ENCODE measurements around the gene NRN1L.
A peak's percentile ranks its signal among the peaks of the same experiment; 100 is the strongest.
"Not testable (repeated sequence)": the region's sequence is repeated elsewhere in the genome, so short reads cannot be mapped to it uniquely, and the experiment has no call there.

The NRN1L gene

DNA sequence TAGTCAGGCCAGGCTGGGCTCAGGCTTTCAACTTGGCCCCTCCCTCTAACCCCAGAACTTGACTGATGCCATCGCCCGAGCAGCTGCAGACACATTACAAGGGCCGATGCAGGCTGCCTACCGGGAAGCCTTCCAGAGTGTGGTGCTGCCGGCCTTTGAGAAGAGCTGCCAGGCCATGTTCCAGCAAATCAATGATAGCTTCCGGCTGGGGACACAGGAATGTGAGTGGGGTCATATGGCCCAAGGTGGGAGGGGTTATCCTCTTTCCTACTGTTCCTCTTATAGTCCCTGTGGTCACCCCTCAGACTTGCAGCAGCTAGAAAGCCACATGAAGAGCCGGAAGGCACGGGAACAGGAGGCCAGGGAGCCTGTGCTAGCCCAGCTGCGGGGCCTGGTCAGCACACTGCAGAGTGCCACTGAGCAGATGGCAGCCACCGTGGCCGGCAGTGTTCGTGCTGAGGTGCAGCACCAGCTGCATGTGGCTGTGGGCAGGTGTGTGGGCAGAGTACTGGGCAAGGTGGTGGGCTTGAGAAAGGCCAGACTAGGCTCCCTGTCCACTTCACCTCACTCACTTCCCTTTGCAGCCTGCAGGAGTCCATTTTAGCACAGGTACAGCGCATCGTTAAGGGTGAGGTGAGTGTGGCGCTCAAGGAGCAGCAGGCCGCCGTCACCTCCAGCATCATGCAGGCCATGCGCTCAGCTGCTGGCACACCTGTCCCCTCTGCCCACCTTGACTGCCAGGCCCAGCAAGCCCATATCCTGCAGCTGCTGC, 2.1 kb upstream of the NRN1L start:
- DNase-seq (ENCODE audit: low read depth in 1 of 2, low spot score in 1 of 2), result no peak

DNA sequence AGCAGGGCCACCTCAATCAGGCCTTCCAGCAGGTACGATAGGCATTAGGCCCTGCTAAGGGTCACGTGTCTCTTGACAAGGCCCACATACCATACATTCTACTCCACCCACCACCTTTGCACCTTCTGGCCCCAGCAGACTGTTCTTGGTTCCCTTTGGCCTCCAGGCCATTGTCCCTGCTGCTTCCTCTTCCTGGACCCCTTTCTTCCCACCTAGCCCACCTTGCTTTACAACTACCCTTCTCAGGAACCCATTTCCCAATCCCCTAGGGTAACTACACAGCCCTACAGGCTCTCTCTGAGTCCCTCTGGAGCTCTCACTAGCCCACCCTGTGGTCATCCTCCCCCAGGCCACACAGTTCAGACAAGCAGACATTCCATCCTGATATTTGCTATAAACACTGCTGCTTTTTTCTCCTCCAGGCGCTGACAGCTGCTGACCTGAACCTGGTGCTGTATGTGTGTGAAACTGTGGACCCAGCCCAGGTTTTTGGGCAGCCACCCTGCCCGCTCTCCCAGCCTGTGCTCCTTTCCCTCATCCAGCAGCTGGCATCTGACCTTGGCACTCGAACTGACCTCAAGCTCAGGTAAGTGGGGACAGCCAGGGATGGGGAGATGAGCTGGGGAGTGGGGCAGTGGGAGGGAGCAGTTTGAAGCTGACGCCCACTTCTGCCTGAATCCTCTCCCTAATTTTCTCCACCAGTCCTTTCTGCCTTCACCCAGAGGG, 1.4 kb upstream of the NRN1L start:
- no peak for DNase-seq (ENCODE audit: low read depth in 1 of 2, low spot score in 1 of 2)

DNA sequence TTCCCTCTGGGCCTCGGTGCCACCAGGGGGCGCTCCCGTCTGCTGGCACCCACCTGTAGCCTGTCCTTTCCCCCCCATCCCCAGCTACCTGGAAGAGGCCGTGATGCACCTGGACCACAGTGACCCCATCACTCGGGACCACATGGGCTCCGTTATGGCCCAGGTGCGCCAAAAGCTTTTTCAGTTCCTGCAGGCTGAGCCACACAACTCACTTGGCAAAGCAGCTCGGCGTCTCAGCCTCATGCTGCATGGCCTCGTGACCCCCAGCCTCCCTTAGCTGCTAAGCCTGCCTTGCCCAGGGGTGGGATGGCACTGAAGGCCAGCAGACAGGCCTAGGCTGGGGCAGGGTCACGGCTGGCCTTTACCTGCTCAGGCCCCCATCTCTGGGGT, 818 bp upstream of the NRN1L start:
- DNase-seq (ENCODE audit: low read depth in 1 of 2, low spot score in 1 of 2), result peak; percentile 53 to 72

DNA sequence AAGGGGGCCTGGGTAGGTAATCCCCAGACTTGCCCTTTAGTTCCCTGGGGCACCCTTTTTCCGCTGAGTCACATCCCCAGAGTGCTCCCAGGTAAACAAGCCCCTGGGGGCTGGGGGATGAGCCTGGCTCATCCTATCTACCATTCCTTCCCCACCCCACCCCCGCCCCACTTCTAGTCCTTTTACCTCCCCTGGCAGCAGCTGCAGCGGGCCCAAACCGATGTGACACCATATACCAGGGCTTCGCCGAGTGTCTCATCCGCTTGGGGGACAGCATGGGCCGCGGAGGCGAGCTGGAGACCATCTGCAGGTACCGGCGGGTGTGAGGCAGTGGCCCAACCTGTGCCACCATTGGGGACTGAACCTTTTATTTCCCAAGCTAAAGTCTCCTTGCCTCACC, 860 bp downstream of the NRN1L start:
- DNase-seq (ENCODE audit: low read depth in 1 of 2, low spot score in 1 of 2), result no peak

DNA sequence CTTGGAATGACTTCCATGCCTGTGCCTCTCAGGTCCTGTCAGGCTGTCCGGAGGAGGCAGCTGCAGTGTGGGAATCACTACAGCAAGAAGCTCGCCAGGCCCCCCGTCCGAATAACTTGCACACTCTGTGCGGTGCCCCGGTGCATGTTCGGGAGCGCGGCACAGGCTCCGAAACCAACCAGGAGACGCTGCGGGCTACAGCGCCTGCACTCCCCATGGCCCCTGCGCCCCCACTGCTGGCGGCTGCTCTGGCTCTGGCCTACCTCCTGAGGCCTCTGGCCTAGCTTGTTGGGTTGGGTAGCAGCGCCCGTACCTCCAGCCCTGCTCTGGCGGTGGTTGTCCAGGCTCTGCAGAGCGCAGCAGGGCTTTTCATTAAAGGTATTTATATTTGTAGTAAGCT, 1.3 kb downstream of the NRN1L start:
- no peak for DNase-seq (ENCODE audit: low read depth in 1 of 2, low spot score in 1 of 2)

DNA sequence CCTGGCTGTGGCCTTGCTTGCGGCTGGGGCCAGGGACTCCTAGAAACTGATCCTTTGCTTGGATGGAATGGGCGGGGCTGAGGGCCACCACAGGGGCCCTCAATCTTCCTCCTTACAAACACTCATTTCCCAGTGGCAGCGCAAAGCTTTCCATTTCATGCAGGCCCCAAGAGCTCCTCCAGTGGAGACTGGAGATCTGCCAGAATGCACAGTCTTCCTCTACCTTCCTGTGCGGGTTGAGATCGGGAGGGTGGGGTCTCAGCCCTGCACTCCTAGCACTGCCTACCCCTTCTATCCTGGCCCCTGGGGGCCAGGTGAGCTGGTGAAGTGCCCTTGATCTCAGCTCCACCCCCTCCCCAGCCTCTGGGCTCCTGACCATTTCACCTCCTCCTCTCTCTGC, 1.7 kb downstream of the NRN1L start:
- no peak for DNase-seq (ENCODE audit: low read depth in 1 of 2, low spot score in 1 of 2)

DNA sequence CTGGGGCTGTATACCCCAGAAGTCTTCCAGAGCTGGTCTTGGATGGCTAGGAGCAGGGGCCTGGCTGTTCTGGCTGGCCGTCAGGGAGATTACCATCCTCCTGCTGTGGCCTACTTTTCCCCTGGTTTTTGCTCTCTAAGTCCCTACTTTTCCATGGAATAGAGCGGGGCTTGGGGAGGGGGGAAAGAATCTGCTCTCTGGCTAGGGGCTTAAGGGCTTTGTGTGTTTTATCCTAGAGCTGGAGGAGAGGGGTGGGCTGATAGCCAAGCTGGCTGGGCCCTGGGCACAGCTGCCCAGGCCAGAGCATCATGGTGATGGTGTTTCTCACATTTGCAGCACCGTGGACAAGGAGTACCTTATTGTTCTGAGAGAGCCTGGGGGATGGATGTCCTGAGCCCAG, 3.6 kb downstream of the NRN1L start:
- no peak for DNase-seq (ENCODE audit: low read depth in 1 of 2, low spot score in 1 of 2)

DNA sequence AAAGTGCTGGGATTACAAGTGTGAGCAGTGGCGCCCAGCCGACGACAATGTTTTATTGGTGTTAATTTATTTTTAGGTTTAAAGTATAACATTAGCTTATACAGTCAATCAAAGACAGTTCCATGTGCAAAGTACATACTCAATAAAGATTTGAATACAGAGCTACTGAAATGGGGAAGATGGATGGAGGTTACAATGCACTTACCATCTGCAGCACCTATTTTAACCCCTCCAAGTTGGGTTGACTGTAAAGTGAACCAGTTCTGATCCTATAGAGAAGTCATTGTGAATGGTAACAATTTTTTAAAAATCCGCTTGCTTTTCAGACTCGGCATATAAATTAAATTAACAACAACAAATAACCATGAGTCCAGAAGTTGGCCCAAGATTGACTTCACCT, 7.7 kb downstream of the NRN1L start:
- no peak for DNase-seq (ENCODE audit: low read depth in 1 of 2, low spot score in 1 of 2)

DNA sequence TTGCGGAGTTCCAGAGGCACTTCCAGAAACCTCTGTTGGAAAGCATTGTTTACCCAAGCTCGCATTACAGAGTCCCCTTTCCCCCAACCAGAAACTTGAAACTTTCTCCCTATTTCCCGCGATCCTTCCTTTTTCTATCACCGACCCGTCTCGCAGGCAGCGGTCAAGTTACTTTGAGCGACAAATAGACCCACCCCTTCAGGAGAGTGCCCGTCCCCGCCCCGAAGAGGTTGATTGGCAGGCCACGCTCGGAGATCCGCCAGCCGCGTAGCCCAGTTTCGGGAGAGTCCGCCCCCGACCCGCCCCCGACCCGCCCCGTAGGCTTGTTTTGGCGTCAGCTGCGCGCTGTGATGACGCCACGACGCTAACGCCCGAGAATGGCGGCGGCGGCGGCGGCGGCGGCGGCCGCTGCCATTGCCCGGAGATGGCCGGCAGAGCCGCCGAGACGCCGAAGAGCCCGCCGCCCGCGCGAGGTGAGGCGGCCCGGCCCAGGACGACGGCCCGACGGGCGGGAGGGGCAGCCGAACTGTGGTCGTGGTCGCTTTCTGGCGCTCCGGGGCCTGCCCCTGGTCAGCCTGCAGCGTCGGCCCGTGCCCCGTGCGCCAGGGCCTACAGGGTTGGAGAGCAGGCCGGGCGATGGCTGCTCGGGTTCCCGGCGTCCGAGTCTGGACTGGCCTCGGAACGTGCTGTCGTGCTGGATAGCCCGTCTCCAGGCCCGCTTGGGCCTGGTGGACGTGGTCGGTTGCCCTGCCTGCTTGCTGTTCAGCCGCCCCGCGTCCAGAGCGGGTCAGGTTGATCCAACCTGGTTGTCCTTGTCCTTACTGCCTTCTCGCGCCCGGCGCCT, 8.4 kb downstream of the NRN1L start, which contains the start of gene PSKH1:
TSS of gene PSKH1 (plus strand) at position 356 of the 844 bp plus-strand sequence. CDS start 15,496 bp downstream, outside the sequence.
- peak; percentile 82 to 90 for DNase-seq (ENCODE audit: low read depth in 1 of 2, low spot score in 1 of 2)

DNA sequence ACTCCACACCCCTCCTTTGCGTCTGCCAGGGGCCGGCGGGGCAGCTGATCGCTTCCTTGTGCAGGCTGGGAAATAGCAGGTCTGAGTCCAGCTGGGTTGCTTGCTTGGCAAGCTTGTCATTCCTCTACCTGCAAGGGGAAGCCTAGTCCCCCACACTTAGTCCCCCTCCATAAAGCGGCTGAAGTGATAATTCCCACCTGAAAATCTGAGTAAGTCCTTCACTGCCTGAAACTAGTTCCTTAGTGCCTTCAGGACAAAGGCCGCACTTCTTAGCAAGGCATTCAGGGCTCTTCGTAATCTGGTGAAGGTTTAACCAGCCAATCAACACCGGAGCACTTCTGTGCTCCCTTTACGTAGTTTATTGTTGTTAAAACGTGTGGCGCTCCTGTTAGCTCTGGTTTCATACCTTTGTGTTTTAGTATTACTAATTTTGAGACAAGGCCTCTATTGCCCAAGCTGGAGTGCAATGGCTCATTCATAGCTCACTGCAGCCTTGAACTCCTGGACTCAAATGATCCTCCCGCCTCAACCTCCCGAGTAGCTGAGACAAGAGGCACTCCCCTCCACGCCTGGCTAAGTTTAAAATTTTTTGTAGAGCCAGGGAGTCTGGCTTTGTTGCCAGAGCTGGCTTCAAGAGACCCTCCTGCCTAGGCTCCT, 9.2 kb downstream of the NRN1L start:
- no peak for DNase-seq (ENCODE audit: low read depth in 1 of 2, low spot score in 1 of 2)

DNA sequence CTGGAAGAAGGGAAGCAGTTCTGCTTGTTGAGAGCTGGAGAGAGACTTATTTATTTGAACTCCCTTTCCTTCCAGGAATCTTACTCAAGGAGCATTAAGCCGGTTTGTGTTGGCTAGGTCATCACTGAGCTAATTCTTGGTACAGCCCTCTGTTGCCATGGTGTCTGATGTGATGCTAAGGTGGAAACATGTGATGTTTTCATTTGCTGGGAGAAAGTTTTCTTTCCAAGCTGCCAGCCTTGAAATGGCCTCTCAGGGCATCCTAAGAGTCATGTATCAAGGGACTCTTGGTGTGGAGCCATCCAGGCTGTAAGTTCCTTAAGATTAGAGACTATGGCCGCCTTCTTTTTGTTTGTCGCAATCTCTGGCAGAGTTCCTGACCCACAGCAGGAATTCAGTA, 12.5 kb downstream of the NRN1L start:
- no peak for DNase-seq (ENCODE audit: low read depth in 1 of 2, low spot score in 1 of 2)

DNA sequence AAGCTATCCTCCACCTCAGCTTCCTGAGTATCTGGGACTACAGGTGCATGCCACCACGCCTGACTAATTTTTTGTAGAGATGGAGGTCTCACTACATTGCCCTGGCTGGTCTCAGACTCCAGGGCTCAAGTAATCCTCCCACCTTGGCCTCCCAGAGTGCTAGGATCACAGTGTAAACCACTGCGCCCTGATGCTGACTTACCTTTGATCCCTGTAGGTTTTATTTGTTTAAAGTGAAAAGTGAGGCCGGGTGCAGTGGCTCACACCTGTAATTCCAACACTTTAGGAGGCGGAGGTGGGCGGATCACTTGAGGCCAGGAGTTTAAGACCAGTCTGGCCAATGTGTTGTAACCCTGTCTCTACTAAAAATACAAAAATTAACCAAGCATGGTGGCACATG, 17.0 kb downstream of the NRN1L start:
- no peak for DNase-seq (ENCODE audit: low read depth in 1 of 2, low spot score in 1 of 2)

DNA sequence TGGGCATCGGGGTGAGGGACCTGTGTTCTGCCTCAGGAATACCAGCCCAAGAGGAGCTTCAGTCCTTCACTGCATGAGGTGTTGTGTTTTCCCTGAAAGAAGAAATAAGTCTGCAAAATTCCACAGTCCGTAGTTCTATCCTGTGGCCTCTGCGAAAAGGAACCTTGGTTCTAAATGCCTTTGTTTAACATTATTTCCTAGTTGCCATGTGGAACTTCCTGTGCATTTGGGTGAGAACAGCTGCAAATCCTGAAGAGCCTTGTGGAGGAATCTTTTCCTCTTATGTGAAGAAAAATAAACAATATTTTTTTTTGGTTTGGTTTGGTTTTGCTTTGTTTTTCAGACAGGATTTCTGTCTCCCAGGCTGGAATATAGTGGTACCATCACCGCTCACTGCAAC, 18.1 kb downstream of the NRN1L start:
- DNase-seq (ENCODE audit: low read depth in 1 of 2, low spot score in 1 of 2), result no peak

DNA sequence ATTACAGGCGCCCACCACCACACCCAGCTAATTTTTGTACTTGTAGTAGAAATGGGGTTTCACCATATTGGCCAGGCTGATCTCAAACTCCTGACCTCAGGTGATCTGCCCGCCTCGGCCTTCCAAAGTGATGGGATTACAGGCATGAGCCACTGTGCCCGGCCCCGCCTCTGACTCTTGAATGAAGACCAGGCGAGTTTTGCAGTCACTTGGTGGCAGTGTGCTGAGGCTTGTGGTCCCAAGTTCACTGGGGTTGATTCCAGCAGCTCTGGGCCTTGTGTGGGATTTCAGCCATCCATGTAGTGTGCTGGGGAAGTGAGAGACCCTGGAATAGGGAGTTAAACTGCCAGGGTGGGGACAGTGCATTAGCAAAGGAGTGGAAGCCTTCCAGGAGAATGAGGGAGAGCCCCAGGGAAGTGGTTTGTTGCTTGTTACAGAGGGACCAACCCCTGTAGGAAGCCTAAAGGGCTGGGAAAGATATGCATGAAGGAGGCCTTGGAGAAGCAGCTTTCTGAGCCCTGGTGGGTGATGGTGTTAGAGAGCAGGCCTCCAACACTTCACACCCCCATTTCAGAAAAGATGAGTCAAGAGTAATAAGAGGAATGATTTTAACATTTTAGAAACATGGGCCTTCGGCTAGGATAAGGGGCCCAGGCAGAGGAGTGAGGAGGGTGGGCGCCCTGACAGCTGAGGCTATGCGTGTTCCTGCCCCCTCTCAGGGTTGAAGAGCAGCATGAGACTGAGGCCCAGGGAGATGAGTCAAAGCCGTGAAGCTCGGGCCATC, 22.9 kb downstream of the NRN1L start:
- DNase-seq (ENCODE audit: low read depth in 1 of 2, low spot score in 1 of 2), result no peak

DNA sequence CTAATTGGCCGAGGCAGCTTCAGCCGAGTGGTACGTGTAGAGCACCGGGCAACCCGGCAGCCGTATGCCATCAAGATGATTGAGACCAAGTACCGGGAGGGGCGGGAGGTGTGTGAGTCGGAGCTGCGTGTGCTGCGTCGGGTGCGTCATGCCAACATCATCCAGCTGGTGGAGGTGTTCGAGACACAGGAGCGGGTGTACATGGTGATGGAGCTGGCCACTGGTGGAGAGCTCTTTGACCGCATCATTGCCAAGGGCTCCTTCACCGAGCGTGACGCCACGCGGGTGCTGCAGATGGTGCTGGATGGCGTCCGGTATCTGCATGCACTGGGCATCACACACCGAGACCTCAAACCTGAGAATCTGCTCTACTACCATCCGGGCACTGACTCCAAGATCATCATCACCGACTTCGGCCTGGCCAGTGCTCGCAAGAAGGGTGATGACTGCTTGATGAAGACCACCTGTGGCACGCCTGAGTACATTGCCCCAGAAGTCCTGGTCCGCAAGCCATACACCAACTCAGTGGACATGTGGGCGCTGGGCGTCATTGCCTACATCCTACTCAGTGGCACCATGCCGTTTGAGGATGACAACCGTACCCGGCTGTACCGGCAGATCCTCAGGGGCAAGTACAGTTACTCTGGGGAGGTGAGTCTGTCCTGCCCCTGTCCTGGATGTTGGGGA, 24.5 kb downstream of the NRN1L start:
- DNase-seq (ENCODE audit: low read depth in 1 of 2, low spot score in 1 of 2), result no peak

DNA sequence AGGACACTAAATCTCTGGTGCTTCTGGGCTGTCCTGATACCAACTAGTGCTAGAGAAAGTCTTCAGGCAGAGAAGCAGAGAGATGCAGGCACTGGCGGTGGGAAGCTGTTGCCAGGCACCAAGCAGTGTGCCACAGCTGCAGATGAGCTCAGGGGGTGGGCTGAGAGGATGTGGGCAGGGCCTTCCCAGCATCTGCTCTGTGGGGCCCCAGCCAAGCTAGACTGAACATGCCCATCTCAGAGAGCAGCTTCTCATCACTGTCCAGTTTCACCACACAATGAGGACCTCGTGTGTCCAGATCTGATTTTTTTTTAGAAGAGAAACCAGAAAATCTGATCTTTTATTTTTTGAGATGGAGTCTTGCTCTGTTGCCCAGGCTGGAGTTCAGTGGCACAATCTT, 25.5 kb downstream of the NRN1L start:
- DNase-seq (ENCODE audit: low read depth in 1 of 2, low spot score in 1 of 2), result no peak

DNA sequence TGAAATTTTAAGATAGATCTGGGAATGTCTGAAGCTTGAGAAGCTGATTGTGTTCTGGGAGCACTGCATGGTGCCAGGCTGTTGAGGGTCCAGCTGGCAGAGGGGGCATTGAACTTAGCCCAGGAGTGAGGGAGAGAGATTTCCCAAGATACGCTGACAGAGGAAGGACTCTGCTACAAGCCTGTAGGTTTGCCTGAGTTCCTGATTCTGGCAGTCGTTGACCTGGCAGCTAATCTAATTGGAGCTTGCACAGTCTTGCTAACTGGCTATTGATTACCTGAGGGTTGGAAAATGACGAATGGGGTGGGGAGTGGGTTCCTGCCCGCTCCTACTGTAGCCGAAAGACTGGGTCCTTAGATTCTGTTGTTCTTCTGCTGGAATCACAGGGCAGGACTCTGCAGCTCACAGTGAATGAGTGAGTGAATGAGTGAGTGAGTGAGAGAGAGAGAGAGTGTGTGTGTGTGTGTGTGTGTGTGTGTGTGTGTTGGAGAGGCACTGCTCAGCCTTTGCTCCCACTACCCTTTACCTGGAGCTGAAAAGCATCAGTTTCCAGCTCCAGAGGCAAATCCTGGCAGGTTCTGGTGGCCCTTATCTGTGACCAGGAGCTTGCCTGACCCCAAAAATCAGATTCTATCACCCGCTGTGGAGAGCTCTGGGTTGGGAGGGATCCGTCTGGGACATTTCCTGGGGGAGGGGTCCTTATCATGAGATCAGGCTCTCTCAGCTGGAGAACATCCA, 30.2 kb downstream of the NRN1L start:
- no peak for DNase-seq (ENCODE audit: low read depth in 1 of 2, low spot score in 1 of 2)

DNA sequence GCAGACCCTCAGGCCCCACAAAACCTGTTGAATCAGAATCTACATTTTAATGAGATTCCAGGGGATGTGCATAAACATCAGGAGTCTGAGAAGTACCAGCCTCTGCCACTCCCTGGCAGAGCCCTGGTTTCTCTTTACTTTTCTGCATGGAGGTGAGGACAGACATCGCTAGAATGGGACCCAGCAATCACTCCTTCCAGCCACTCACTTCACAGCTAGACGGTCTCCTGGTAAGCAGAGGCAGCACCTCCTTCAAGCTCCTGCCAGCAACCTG, 30.7 kb downstream of the NRN1L start:
- not testable (repeated sequence) for DNase-seq (ENCODE audit: low read depth in 1 of 2, low spot score in 1 of 2)

Data from stimulated activated CD4-positive, alpha-beta T cell treated with anti-CD3 and anti-CD28 coated beads, Interleukin-15, amount 100 ng/mL, for 1 hour (primary cell).